Skeletal muscle tissue (tissue), 4 donors: ENCODE results near the gene SYNGAP1. TPM values are rescaled to one million over a fixed set of nuclear protein-coding genes. Genes with fewer than 3 reads are reported as not detected.
A peak's percentile ranks its signal among the peaks of the same experiment; 100 is the strongest.

Source experiments
- H3K27ac ChIP-seq: one replicate; pipeline ENCODE4 v1.7.0; 2013; ENCODE audit warnings: mild to moderate bottlenecking, low read depth, low read length, inconsistent platforms
- H3K27me3 ChIP-seq, 3 donors: one replicate each; pipeline ENCODE4 v1.7.0; 2013; ENCODE audit warnings: low read length in 3 of 3; ENCODE audit not compliant: control insufficient read depth in 3 of 3, insufficient read depth in 3 of 3
- H3K36me3 ChIP-seq, 3 donors: one replicate each; pipeline ENCODE4 v1.7.0; 2013; ENCODE audit warnings: low read length in 3 of 3; ENCODE audit not compliant: control insufficient read depth in 3 of 3, insufficient read depth in 3 of 3
- H3K4me1 ChIP-seq, 3 donors: one replicate each; pipeline ENCODE4 v1.7.0; 2013; ENCODE audit warnings: low read length in 3 of 3, mild to moderate bottlenecking in 3 of 3; ENCODE audit not compliant: control insufficient read depth in 3 of 3, insufficient read depth in 3 of 3
- H3K4me3 ChIP-seq, 3 donors: one replicate each; pipeline ENCODE4 v1.7.0; 2013; ENCODE audit warnings: low read length in 3 of 3
- H3K9ac ChIP-seq, 3 donors: one replicate each; pipeline ENCODE4 v1.7.0; 2013; ENCODE audit warnings: low read length in 3 of 3, mild to moderate bottlenecking in 3 of 3, moderate library complexity in 2 of 3, low read depth in 1 of 3
- H3K9me3 ChIP-seq, 3 donors: one replicate each; pipeline ENCODE4 v1.7.0; 2013; ENCODE audit warnings: low read length in 3 of 3; ENCODE audit not compliant: control insufficient read depth in 3 of 3
- total RNA-seq: library from RNA; depleted of rRNA; stranded (reverse); fragments of >200 nt; gene quantifications from one replicate; pipeline ENCODE4 v1.2.3, GENCODE V29; 2014
- donor health status: Osteomylitis.

The SYNGAP1 gene
- total RNA-seq, 1 donor from 2014 or later, result 1.6 TPM

GRCh38 chr6:33428966-33429749 lies 9.3 kb downstream of the SYNGAP1 start:
- peak overlapping the region in 1 of 3 donors; percentile 3 for H3K9ac ChIP-seq
- H3K27ac ChIP-seq, result peak overlapping the region; percentile 13
- H3K4me1 ChIP-seq, result peaks cover 40 to 48% (median 46%) of the 10 kb centered on the region in 3 donors
- H3K4me3 ChIP-seq, result no peak overlapping the region
- H3K9me3 ChIP-seq, result no peaks in the 10 kb centered on the region
- H3K27me3 ChIP-seq, result peaks cover 0 to 15% (median 0%) of the 10 kb centered on the region in 3 donors
- H3K36me3 ChIP-seq, result no peaks in the 10 kb centered on the region

- H3K4me3 ChIP-seq, result no peak overlapping the region
- no peaks in the 10 kb centered on the region for H3K36me3 ChIP-seq
- H3K27me3 ChIP-seq, result peaks cover 0 to 11% (median 0%) of the 10 kb centered on the region in 3 donors
- H3K9ac ChIP-seq, result no peak overlapping the region
- no peaks in the 10 kb centered on the region for H3K9me3 ChIP-seq
- H3K4me1 ChIP-seq, result peaks cover 35 to 43% (median 42%) of the 10 kb centered on the region in 3 donors
- H3K27ac ChIP-seq, result no peak overlapping the region
These were observed 9.8 kb downstream of the SYNGAP1 start for GRCh38 chr6:33429750-33430052.

- Histone ChIP-seq H3K36me3 (peaks cover 0 to 1% (median 0%) of the 10 kb centered on the region in 3 donors), H3K9me3 (no peaks in the 10 kb centered on the region), H3K4me3 (no peak overlapping the region), H3K27ac (no peak overlapping the region), H3K9ac (no peak overlapping the region), H3K4me1 (peaks cover 29 to 37% (median 35%) of the 10 kb centered on the region in 3 donors), H3K27me3 (peaks cover 0 to 5% (median 0%) of the 10 kb centered on the region in 3 donors)
These were observed 10.5 kb downstream of the SYNGAP1 start for GRCh38 chr6:33430334-33430733.

- Histone ChIP-seq H3K27ac (no peak overlapping the region), H3K4me3 (no peak overlapping the region), H3K4me1 (peaks cover 28 to 34% (median 34%) of the 10 kb centered on the region in 3 donors), H3K9me3 (no peaks in the 10 kb centered on the region), H3K27me3 (peaks cover 0 to 5% (median 0%) of the 10 kb centered on the region in 3 donors), H3K36me3 (peaks cover 0 to 6% (median 0%) of the 10 kb centered on the region in 3 donors), H3K9ac (no peak overlapping the region)
These were observed 11.4 kb downstream of the SYNGAP1 start for GRCh38 chr6:33430991-33431879.

- Histone ChIP-seq H3K27ac (no peak overlapping the region), H3K4me3 (no peak overlapping the region), H3K4me1 (peaks cover 27 to 33% (median 33%) of the 10 kb centered on the region in 3 donors), H3K27me3 (peaks cover 0 to 5% (median 0%) of the 10 kb centered on the region in 3 donors), H3K9ac (no peak overlapping the region), H3K36me3 (peaks cover 0 to 10% (median 5%) of the 10 kb centered on the region in 3 donors), H3K9me3 (no peaks in the 10 kb centered on the region)
These were observed 12.1 kb downstream of the SYNGAP1 start for GRCh38 chr6:33431880-33432541.

GRCh38 chr6:33432546-33432945 lies 12.7 kb downstream of the SYNGAP1 start:
- Histone ChIP-seq H3K27ac (no peak overlapping the region), H3K9ac (no peak overlapping the region), H3K36me3 (peaks cover 0 to 13% (median 5%) of the 10 kb centered on the region in 3 donors), H3K4me3 (no peak overlapping the region), H3K4me1 (peaks cover 22 to 28% (median 28%) of the 10 kb centered on the region in 3 donors), H3K27me3 (peaks cover 0 to 5% (median 0%) of the 10 kb centered on the region in 3 donors), H3K9me3 (no peaks in the 10 kb centered on the region)

GRCh38 chr6:33433001-33433543 lies 13.2 kb downstream of the SYNGAP1 start:
- peak overlapping the region in 1 of 3 donors; percentile 45 for H3K4me3 ChIP-seq
- H3K9ac ChIP-seq, result peak overlapping the region in 1 of 3 donors; percentile 66
- peaks cover 0 to 17% (median 5%) of the 10 kb centered on the region in 3 donors for H3K36me3 ChIP-seq
- H3K27ac ChIP-seq, result no peak overlapping the region
- no peaks in the 10 kb centered on the region for H3K9me3 ChIP-seq
- peaks cover 22 to 27% (median 27%) of the 10 kb centered on the region in 3 donors for H3K4me1 ChIP-seq
- H3K27me3 ChIP-seq, result peaks cover 0 to 5% (median 0%) of the 10 kb centered on the region in 3 donors

GRCh38 chr6:33433544-33434191 lies 13.8 kb downstream of the SYNGAP1 start:
- Histone ChIP-seq H3K9ac (peak overlapping the region in 2 of 3 donors; percentile 38 to 71), H3K27ac (no peak overlapping the region), H3K4me1 (peaks cover 16 to 21% (median 21%) of the 10 kb centered on the region in 3 donors), H3K36me3 (peaks cover 2 to 23% (median 5%) of the 10 kb centered on the region in 3 donors), H3K9me3 (no peaks in the 10 kb centered on the region), H3K4me3 (peak overlapping the region in 2 of 3 donors; percentile 42 to 58), H3K27me3 (peaks cover 0 to under 1% (median 0%) of the 10 kb centered on the region in 3 donors)

GRCh38 chr6:33434961-33435360 lies 15.1 kb downstream of the SYNGAP1 start:
- H3K9me3 ChIP-seq, result no peaks in the 10 kb centered on the region
- peaks cover 2 to 23% (median 5%) of the 10 kb centered on the region in 3 donors for H3K36me3 ChIP-seq
- H3K4me1 ChIP-seq, result peaks cover 13 to 14% (median 14%) of the 10 kb centered on the region in 3 donors
- no peak overlapping the region for H3K4me3 ChIP-seq
- H3K27ac ChIP-seq, result no peak overlapping the region
- H3K9ac ChIP-seq, result no peak overlapping the region
- no peaks in the 10 kb centered on the region for H3K27me3 ChIP-seq
